Ramos (cell line): ENCODE results near the gene PKHD1.

ENCODE experiments used
- in situ Hi-C: fragments of 300-500 bp; cut with MboI; formaldehyde crosslinking; loops from one replicate; pipeline ENCODE4 v1.14.3; 2022; ENCODE audit warnings: low sequenced_read_pairs; ENCODE audit not compliant: unreplicated experiment

PKHD1 gene

DNA sequence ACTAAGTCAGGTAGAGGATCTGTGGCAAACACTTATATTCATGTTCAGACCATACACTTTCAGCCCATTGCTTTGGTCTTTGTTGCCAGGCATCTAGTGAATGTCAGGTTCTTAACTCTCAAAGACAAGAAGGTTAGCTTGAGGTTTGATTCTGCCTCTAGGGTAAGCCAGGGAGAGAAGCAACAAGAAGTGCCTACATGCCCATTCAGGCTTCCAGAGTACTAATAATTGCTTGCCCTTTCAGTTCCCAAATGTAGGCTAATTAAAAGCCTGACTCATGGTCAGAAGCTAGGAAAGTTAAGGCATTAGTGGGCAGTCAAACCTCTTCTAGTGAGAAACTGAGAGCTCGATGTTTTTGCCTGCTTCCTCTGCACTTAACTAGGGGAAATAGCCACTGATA lies 492.4 kb downstream of the PKHD1 start:
- in situ Hi-C loops, result no loop called here

DNA sequence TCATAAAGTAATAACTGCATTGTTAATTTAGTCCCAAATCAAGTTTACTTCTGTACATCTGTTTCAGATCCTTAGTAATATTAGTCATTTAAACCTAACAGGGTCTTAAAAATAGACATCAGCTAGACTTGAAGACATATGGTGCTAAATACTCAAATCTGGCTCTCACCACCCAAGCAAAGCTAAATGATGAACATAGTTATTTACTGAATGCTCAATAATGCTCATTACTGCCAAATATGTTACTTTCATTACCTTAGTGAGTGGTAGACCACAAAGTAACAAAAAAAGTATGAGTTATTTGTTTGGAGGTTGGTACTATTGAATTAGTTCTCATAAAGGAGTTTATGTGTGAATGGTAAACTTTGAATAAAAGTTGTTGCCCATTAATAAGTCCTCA lies 502.1 kb downstream of the PKHD1 start:
- in situ Hi-C loops, result no loop called here

DNA sequence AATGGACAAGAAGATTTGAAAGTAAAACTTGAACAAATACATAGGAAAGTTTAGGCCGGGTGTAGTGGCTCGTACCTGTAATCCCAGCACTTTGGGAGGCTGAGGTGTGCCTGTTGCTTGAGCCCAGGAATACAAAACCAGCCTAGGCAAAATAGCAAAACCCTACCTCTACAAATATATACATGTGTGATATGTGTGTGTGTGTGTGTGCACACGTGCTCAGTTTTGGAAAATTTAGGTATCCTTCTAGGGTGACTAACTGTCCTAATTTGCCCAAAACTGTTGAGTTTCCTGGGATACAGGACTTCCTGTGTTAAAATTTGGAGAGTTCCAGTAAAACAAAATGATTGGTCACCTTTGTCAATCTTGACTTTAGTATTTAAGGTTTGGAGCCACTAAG lies 503.2 kb downstream of the PKHD1 start:
- in situ Hi-C loops, result no loop called here

DNA sequence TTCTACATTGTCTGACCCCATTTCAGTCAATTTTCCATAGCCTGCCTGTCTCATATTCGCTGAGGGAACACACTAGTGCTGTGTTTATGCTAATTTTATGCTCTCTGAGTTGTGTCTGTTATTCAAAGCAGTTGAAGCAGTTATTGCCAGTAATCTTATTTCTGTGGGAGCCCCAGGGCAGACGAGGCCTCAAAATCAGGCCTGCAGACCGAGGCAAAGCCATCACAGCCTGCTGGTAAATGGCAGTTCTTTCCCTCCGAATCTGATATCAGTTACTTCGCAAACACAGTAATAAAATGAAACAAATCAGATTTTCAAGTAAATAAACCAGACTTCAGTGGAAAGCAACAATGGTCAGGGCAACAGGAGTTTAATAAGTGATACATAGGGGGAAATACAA lies 508.4 kb downstream of the PKHD1 start:
- in situ Hi-C loops, result no loop called here

DNA sequence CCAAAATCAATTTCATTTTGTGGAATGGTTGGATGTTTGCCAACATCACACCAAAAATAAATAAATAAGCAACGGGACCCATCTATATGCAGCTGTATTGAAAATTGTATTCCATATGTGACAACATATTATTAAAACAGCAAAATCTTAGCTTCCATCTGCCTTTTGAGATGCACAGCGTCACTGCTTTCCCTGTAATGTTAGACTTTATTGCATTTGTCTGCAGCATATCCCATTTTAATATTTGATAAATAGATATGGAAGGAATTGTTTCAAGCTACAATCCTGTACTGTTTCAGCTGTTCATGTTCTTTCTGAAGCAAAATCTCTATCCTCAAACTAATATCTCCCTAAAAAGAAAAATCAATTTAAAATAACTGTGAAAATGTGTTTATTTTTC lies 509.1 kb downstream of the PKHD1 start:
- in situ Hi-C loops, result no loop called here

DNA sequence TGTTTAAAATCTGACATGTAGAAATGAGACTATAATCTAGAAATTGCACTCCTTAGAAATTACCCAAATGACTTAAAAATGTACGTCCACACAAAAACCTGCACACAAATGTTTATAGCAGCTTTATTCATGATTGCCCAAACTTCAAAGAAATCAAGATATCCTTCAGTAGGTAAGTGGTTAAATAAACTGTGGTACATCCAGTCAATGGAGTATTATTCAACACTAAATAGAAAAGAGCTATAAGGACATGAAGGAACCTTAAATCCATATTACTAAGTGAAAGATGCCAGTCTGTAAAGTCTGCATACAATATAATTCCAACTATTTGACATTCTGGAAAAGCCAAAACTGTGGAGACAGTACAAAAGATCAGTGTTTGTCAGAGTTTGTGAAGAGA lies 513.4 kb downstream of the PKHD1 start:
- in situ Hi-C loops, result no loop called here

DNA sequence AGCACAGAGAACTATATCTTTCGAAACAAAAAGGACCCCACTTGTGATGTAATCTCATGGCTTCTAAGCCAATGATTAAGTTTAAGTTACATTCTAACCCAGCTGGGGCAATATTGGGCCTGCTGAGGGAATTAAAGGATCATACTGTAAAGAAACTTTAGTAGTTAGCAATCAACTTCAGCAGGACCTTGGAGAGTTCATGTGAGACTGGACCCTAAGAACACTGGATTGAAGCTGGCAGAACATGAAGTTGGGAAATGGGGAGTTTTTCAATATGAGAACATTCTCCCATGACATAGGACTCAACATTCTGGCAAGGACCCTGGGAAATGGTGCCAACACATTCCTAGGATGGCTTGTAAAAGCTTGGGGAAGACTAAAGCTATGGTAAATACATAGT lies 516.2 kb downstream of the PKHD1 start:
- in situ Hi-C loops, result no loop called here

DNA sequence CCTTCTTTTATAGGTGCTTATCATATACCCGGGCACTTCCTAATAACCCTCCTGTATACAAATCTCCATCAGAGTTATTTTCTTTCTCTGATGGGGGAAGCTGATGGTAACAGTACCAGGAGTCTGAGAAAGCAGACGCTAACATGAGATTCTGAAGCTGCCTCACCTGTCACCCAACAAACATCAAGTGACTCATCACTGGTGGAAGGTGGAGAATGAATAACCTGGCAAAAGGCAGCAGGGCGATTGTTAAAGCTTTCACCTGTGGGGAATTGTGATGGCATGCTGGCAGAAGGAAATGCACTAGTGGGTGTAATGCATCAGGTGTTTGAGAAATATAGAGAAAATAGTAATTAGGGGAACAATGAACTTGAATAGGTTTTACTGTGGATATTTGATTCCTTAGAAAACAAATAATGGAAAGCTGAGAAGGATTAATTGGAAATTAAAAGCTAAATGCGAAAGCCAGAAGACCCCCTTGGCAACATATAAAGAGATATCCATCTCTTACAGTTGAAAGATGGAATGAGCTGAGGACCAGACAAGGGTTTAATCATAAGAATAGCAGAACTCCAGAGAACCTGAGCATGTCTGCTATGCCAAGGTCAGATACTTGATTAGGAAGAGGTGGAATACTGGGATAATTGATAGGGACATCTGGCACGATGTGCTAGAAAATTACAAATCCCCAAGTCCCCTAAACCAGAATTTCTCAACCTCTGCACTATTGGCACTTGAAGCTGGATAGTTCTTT lies 517.1 kb downstream of the PKHD1 start:
- in situ Hi-C loops, result no loop called here

DNA sequence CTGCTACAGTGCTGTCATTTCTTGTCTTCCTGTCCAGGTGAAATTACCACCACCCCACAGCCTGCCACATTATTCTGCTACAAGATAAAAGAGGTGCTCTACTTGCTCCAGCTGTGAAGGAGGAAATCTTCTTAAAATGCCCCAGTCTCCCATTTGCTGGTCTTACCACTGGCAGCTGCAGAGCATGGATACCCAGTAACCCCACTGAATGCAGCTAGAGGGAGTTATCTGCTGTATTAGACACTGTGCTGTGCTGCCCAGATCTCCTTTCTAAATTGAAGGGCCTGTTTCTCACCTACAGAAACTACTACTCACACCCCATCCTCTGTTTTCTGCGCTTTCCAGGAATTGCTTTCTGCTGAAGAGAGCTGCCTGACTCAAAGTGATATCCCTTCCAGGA lies 517.8 kb downstream of the PKHD1 start:
- in situ Hi-C loops, result no loop called here

DNA sequence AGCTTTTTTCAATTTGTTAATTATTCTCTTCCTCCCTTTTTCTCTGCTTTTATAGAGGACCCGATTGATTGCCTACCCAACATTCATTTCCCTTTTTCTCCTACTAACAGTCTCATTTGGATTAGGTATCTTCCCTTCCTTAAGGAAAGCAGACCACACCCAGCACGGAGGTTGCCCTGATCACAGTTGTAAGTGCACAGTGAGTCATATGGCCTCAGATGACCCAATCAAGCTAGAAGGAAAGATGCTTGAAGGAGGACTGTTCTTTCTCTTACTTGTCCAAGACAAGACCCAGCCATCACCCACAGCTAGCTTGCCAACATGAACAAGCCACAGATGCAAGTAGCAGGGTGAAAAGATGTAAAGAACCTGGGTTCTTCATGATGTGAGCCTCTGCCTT lies 518.6 kb downstream of the PKHD1 start:
- in situ Hi-C loops, result no loop called here

DNA sequence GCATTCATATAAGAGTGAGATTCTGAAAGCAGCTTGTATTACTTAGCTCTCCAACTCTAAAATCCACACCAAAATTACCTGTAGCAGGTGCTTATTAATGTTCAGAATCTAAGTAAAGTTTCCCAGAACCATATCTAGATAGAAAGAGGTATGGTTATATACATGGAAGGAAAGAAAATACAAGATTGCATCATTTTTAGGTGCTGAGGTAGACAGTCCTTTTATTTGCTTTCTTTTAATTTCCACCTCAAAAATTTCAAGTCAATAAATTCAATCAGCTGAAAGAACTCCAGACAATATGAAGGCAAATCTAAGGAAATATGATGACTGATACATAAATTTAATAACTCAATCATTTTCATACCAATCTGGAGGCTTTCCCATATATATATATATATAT lies 521.9 kb downstream of the PKHD1 start:
- in situ Hi-C loops, result no loop called here
